KOPT-K1 (cell line): ENCODE measurements around the gene MYH6.
"Not testable (repeated sequence)": the region's sequence is repeated elsewhere in the genome, so short reads cannot be mapped to it uniquely, and the experiment has no call there.

Experiments
- H3K27ac ChIP-seq: fragments of 200-600 bp; sonication (generic); 2 replicates; pipeline ENCODE4 v1.5.1; 2016; ENCODE audit warnings: antibody characterized with exemption, mild to moderate bottlenecking, low read depth, low read length; ENCODE audit not compliant: poor library complexity, severe bottlenecking
- H3K36me3 ChIP-seq: fragments of 200-600 bp; sonication (generic); 2 replicates; pipeline ENCODE4 v1.5.1; 2017; ENCODE audit warnings: antibody characterized with exemption, mild to moderate bottlenecking, low read length, moderate library complexity; ENCODE audit not compliant: insufficient read depth
- H3K9me3 ChIP-seq: fragments of 200-600 bp; sonication (generic); 2 replicates; pipeline ENCODE4 v1.5.1; 2017; ENCODE audit warnings: antibody characterized with exemption, low read length, mild to moderate bottlenecking; ENCODE audit not compliant: insufficient read depth, poor library complexity, severe bottlenecking

Gene MYH6

DNA sequence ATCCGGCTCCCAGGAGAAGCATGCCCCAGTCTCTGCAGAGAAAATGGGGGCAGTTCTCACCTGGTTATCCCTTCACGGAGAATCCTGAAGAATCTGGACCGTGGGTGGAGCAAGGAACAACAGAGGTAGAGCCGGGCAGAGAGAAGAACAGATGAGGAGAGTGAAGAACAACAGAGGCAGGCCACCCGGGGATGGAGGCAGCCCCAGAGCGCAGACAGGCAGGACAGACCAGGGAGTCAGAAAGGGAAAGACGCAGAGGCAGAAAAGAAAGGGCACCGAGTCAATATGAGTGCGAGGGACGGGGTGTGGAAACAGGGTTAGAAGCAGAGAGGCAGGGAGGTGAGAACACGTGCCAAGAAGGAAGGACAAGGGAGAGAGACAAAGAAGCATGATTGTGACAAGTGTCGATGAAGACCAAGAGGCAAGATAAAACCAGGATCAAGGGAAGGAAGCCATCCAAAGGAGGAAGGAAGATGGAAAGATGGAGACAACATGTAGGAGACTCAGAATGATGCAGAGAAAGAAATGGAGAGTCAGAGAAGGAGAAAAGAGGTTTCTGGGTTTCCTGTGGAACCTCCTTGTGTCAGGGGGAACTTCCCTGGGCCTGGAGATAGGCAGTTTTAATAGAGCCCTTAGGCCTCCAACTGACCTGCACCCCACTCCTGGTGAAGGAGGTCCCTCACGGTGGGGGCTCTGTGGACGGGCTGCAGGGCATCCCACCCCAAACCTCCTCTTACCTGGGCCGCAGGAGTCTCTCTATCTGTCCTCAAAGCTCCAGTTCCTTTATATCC is at the start of gene MYH6:
MYH6 (minus strand) TSS at position 758 of the 791 bp plus-strand sequence. CDS start 1,050 bp downstream, outside the sequence.
- no peaks in the 10 kb centered on the region for H3K36me3 ChIP-seq
- no peaks in the 10 kb centered on the region for H3K9me3 ChIP-seq
- H3K27ac ChIP-seq = no peak within 1 kb of the TSS

DNA sequence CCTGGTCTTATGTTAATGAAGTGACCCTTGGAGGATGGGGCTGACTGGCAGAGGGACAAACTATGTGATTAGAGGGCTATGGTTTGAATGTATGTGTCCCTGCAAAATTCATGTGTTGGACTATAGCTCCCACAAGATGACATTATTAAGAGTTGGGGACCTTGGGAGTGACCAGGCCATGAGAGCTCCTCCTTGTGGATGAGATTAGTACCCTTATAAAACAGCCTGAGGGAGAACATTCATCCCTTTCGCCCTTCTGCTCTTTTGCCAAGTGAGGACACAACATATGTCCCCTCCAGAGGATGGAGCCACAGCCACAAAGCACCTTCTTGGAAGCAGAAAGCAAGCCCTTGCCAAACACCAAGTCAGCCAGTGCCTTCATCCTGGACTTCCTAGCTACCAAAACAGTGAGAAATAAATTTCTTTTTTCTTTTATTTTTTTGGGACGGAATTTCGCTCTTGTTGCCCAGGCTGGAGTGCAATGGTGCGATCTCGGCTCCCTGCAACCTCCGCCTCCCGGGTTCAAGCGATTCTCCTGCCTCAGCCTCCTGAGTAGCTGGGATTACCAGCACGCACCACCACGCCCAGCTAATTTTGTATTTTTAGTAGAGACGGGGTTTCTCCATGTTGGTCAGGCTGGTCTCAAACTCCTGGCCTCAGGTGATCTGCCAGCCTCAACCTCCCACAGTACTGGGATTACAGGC is 49.0 kb upstream of the MYH6 start:
- H3K9me3 ChIP-seq, H3K27ac ChIP-seq, H3K36me3 ChIP-seq: not testable (repeated sequence)

GRCh38 chr14:23454445-23454856 is 46.4 kb upstream of the MYH6 start:
- H3K9me3 ChIP-seq = peaks cover 3% of the 10 kb centered on the region
- no peak overlapping the region for H3K27ac ChIP-seq
- H3K36me3 ChIP-seq = no peaks in the 10 kb centered on the region

- H3K36me3 ChIP-seq = no peaks in the 10 kb centered on the region
- no peak overlapping the region for H3K27ac ChIP-seq
- H3K9me3 ChIP-seq = peaks cover 3% of the 10 kb centered on the region
Measured at GRCh38 chr14:23452237-23452636, 44.2 kb upstream of the MYH6 start.

DNA sequence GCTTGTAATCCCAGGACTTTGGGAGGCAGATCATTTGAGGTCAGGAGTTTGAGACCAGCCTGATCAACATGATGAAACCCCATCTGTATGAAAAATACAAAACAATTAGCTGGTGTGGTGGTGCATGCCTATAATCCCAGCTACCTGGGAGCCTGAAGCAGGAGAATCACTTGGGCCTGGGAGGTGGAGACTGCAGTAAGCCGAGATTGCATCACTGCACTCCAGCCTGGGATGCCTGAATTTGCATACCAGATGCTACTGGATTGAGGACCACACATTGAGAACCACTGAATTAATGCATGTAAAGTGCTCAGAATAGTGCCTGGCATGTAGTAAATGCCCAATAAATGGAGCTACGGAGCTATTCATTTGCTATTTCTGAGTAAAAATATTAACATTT is 42.3 kb upstream of the MYH6 start:
- Histone ChIP-seq H3K36me3 (no peaks in the 10 kb centered on the region), H3K9me3 (peaks cover 3% of the 10 kb centered on the region), H3K27ac (no peak overlapping the region)

DNA sequence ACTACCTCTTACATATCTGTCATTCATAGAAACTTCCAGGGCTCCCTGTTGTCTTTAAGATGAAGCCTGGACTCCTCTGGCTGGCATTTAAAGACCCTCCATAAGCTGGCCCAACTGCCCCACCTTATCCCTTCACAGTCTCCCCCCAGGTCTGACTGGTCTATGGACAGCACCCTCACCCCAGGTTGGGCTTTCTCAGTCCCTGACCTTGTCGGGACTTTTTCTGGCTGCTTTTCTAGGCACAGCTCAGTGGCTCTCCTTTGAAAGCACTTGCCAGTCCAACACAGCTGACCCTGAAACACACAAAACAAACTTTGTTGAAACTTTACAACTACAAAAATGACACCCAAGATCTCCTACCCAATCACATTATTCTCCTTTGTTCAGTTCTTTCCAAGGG is 41.2 kb upstream of the MYH6 start:
- peaks cover 3% of the 10 kb centered on the region for H3K9me3 ChIP-seq
- H3K36me3 ChIP-seq = no peaks in the 10 kb centered on the region
- no peak overlapping the region for H3K27ac ChIP-seq

GRCh38 chr14:23447361-23448350 is 39.6 kb upstream of the MYH6 start:
- Histone ChIP-seq H3K27ac (no peak overlapping the region), H3K9me3 (peaks cover 3% of the 10 kb centered on the region), H3K36me3 (no peaks in the 10 kb centered on the region)

GRCh38 chr14:23446291-23446851 is 38.3 kb upstream of the MYH6 start:
- no peak overlapping the region for H3K27ac ChIP-seq
- no peaks in the 10 kb centered on the region for H3K36me3 ChIP-seq
- H3K9me3 ChIP-seq = no peaks in the 10 kb centered on the region

DNA sequence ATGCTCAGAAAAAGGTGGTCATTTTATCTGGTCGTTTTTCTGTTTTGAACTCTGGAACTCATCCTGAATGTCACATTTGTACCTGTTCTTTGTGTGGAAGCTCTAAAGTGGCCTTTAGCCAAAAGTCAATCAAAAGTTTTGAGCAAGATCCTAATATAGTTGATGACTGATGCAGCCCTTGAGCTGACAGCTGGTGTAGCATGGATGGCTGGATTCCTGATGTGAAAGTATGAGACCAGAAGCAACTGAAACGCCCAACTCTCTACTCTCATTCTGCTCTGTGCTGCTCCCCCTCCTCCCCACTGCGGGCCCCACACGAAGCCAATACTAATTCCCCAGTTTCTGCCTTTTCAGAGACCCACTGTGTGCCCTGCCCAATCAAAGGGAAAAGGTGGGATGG is 37.7 kb upstream of the MYH6 start:
- Histone ChIP-seq H3K9me3 (no peaks in the 10 kb centered on the region), H3K36me3 (no peaks in the 10 kb centered on the region), H3K27ac (no peak overlapping the region)

DNA sequence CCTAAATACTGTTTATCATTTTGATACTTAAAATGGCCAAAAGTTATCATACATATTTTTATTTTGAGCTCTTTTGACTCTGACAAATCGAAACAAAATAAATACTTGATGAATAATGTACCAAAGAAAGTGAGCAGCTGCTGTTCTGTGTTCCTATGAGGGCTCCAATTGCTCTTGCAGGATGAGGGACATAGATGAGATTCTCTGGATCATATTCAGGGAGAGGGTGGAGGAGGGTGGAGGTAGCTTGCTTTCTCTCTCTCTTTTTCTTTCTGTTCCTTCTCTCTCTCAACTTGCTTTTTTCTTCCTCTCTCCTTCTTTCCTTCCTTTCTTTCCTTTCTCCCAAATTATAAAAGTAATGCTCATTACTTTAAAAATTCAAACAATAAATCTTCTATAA is 36.2 kb upstream of the MYH6 start:
- Histone ChIP-seq H3K9me3 (no peaks in the 10 kb centered on the region), H3K36me3 (no peaks in the 10 kb centered on the region), H3K27ac (no peak overlapping the region)

DNA sequence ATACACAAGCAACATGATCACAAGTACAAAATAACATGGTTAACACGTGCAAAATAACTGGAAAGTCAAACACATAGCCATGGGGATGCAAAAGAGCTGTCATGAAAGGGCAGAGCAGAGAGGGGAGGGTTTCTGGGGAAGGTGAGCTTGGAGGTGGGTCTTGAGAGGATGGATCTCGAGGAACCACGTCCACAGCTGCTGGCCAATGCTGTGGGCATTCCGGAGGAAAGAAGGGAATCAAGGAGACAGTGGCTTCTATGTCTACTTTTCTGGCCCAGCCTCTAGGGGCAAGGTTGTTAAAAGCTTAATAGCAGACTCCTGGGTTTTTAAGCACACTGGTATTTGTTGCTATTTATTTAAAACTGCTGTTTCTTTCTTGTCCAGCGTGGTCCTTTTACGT is 35.8 kb upstream of the MYH6 start:
- H3K9me3 ChIP-seq = no peaks in the 10 kb centered on the region
- H3K27ac ChIP-seq = no peak overlapping the region
- H3K36me3 ChIP-seq = no peaks in the 10 kb centered on the region

DNA sequence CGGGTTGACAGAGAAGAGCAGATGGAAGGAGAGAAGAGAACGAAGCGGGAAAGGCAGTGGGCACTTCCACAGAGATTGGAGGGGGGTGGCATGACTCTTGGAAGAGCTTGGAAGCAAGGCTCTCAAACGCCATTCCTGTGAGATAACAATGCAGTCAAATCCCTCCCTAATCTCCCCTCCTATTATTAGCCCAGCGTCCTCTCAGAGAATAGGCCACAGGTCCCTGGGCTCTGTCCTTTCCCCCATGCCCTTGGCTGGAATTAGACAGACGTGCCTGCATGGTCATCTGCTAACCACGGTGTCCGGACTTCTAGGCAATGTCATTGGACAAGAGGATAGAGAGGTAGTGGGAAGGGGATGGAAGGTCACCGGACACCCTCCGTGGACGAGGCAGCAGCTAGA is 35.3 kb upstream of the MYH6 start:
- H3K27ac ChIP-seq = no peak overlapping the region
- H3K9me3 ChIP-seq = no peaks in the 10 kb centered on the region
- no peaks in the 10 kb centered on the region for H3K36me3 ChIP-seq

DNA sequence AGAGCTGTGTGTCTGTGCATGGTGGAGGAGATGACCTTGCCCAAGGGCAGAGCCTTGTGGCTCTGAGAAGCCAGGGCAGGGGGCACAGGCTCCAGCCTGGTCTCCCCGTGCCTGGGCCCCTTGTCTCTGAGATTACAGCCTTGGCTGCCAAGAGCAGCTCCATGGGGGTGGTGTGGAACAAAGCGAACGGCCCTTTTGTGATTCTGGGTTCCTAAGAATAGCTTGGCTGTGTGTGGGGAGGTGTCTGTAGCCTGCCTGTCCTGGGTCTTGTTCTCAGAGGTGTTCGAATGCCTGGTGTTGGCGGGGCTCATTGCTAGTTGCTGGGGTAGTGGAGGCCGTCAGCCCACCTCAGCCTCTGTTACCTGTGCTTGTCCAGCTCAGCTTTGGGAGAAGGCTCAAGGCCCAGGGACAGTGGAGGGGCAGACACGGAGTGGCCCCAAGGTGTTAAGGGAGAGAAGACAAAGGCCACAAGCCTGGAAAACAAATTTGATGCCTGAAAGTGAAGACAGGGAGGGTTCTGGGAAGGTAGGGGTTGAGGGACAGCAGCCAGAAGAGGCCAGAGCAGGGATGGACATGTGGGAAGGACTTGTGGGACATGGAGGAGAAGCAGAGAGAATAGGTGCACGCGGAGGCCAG is 34.8 kb upstream of the MYH6 start:
- Histone ChIP-seq H3K36me3 (no peaks in the 10 kb centered on the region), H3K9me3 (no peaks in the 10 kb centered on the region), H3K27ac (no peak overlapping the region)

- H3K27ac ChIP-seq = no peak overlapping the region
- no peaks in the 10 kb centered on the region for H3K36me3 ChIP-seq
- no peaks in the 10 kb centered on the region for H3K9me3 ChIP-seq
Measured at GRCh38 chr14:23441076-23441475, 33.0 kb upstream of the MYH6 start.
